Astrocyte (in vitro differentiated cells and primary cell): ENCODE results near the gene ACKR1.

Experiments
- CTCF ChIP-seq: IDR thresholded peaks from 2 replicates; pipeline ENCODE4 v1.5.1; 2011; ENCODE audit warnings: low read depth, mild to moderate bottlenecking, inconsistent platforms, low read length, moderate library complexity; ENCODE audit not compliant: insufficient read depth
- EZH2 ChIP-seq: IDR thresholded peaks from 2 replicates; pipeline ENCODE4 v1.6.1; 2012; ENCODE audit warnings: mild to moderate bottlenecking, low read length, inconsistent platforms; ENCODE audit not compliant: insufficient read depth

GRCh38 chr1:159250638-159251216 is 46.1 kb downstream of the ACKR1 start:
- no peak for TF ChIP-seq CTCF
- TF ChIP-seq EZH2: no peak
